HepG2 (cell line): ENCODE measurements around the gene GADD45B. TPM values are rescaled to one million over a fixed set of nuclear protein-coding genes. Genes with fewer than 3 reads are reported as not detected.

Source experiments
- ATAC-seq: fragments of 200-7000 bp; cut with Tn5 transposase; 3 replicates; pipeline ENCODE4 v1.9.1; 2020; ENCODE audit warnings: mild to moderate bottlenecking, moderate library complexity
- BruUV-seq: library from RNA; stranded (reverse); fragments of 400-500 nt; replicated peaks from 2 replicates; lab custom pipeline; 2021; lab: Mats Ljungman, UMichigan
- CTCF ChIA-PET: fragments of 300-600 bp; formaldehyde crosslinking; extraction: SDS; loops from one replicate; lab custom pipeline; 2021; ENCODE audit warnings: low total read pairs, inconsistent platforms, low intra/inter-chr PET ratio; lab: Yijun Ruan, JAX
- POLR2A ChIA-PET: fragments of 350-600 bp; sonication (Branson Sonifier 250); formaldehyde crosslinking; loops from one replicate; lab custom pipeline; 2020; ENCODE audit warnings: antibody characterized with exemption, inconsistent platforms; lab: Yijun Ruan, JAX
- DNase-seq: peaks from one replicate; pipeline ENCODE4 v3.0.0-alpha.2; 2015; ENCODE audit warnings: low spot score
- FAIRE-seq: peaks from 3 replicates; lab custom pipeline; 2011; peaks lifted over from hg19 to GRCh38; lab: Jason Lieb, UNC
- H2AFZ ChIP-seq: one replicate; pipeline ENCODE4 v1.6.1; 2011; ENCODE audit warnings: low read length, inconsistent platforms
- H3K27ac ChIP-seq: fragments of 300-600 bp; 3 replicates; pipeline ENCODE4 v1.8.0; 2011; ENCODE audit warnings: mixed run types, mild to moderate bottlenecking, mixed read lengths, low read length, inconsistent platforms; ENCODE audit not compliant: insufficient read depth; ENCODE audit errors: extremely low read length
- H3K27me3 ChIP-seq, 2 experiments: fragments of 200-600 bp in 1 of 2; 2 replicates in 1 of 2; 3 replicates in 1 of 2; pipeline versions ENCODE4 v1.6.0 to v1.8.0; 2011; ENCODE audit warnings: low read length in 2 of 2, mild to moderate bottlenecking in 2 of 2, moderate library complexity in 2 of 2, inconsistent platforms in 1 of 2; ENCODE audit not compliant: insufficient read depth in 2 of 2, control insufficient read depth in 1 of 2
- H3K36me3 ChIP-seq, 2 experiments: fragments of 200-600 bp in 1 of 2; replicated peaks in 1 of 2; 2 replicates in 1 of 2; 3 replicates in 1 of 2; pipeline versions ENCODE4 v1.5.1 to v1.8.0; 2011; ENCODE audit warnings: low read length in 2 of 2, inconsistent platforms in 1 of 2; ENCODE audit not compliant: insufficient read depth in 2 of 2, control insufficient read depth in 1 of 2
- H3K4me1 ChIP-seq: 2 replicates; pipeline ENCODE4 v1.5.1; 2012; ENCODE audit warnings: low read length, inconsistent platforms; ENCODE audit not compliant: insufficient read depth
- H3K4me2 ChIP-seq: 2 replicates; pipeline ENCODE4 v1.6.0; 2011; ENCODE audit warnings: low read depth, low read length, inconsistent platforms
- H3K4me3 ChIP-seq, 3 experiments: fragments of 200-600 bp in 1 of 3; sonication (generic), shearing (Covaris generic) in 1 of 3; replicated peaks in 1 of 3; 2 replicates each; pipeline ENCODE4 v1.5.1; 2011 to 2016; ENCODE audit warnings: low read length in 3 of 3, inconsistent platforms in 2 of 3, low read depth in 2 of 3, mild to moderate bottlenecking in 2 of 3, control low read depth in 1 of 3, mixed read lengths in 1 of 3; ENCODE audit not compliant: insufficient read depth in 1 of 3
- H3K79me2 ChIP-seq: one replicate; pipeline ENCODE4 v1.6.1; 2011; ENCODE audit warnings: low read length, inconsistent platforms; ENCODE audit not compliant: insufficient read depth
- H3K9ac ChIP-seq: 2 replicates; pipeline ENCODE4 v1.6.0; 2011; ENCODE audit warnings: mild to moderate bottlenecking, low read depth, low read length, inconsistent platforms; ENCODE audit not compliant: insufficient read depth
- H3K9me3 ChIP-seq: 2 replicates; pipeline ENCODE4 v1.5.1; 2012; ENCODE audit warnings: mild to moderate bottlenecking, low read length
- H4K20me1 ChIP-seq: 2 replicates; pipeline ENCODE4 v1.6.0; 2011; ENCODE audit warnings: inconsistent platforms, mild to moderate bottlenecking, low read length, moderate library complexity; ENCODE audit not compliant: insufficient read depth
- HNRNPK ChIP-seq: fragments of 200-400 bp; formaldehyde crosslinking; IDR thresholded peaks from 2 replicates; pipeline ENCODE4 v1.6.1; 2018; ENCODE audit warnings: low read length, low read depth, moderate library complexity, mild to moderate bottlenecking; ENCODE audit not compliant: poor library complexity, severe bottlenecking
- HOXA7 ChIP-seq: sonication (generic); formaldehyde crosslinking; IDR thresholded peaks from 2 replicates; pipeline ENCODE4 v1.8.1; 2022; ENCODE audit warnings: mild to moderate bottlenecking, missing genetic modification reagents, moderate library complexity
- LCORL ChIP-seq, 2 experiments: fragments of 450-650 bp in 1 of 2; sonication (generic) in 1 of 2; formaldehyde crosslinking in 1 of 2; IDR thresholded peaks; 2 replicates each; pipeline versions ENCODE4 v1.5.0 to v1.6.1; 2017 to 2020; ENCODE audit warnings: antibody characterized with exemption in 1 of 2, missing genetic modification reagents in 1 of 2
- POLR2A ChIP-seq, 2 experiments: IDR thresholded peaks; 2 replicates each; pipeline ENCODE4 v1.6.1; 2011; ENCODE audit warnings: low read depth in 2 of 2, low read length in 2 of 2, mild to moderate bottlenecking in 1 of 2, moderate library complexity in 1 of 2; ENCODE audit not compliant: insufficient read depth in 1 of 2
- TEF ChIP-seq: sonication (generic); formaldehyde crosslinking; IDR thresholded peaks from 2 replicates; pipeline ENCODE4 v1.5.0; 2020; ENCODE audit warnings: missing genetic modification reagents
- ZC3H4 ChIP-seq: sonication (generic); formaldehyde crosslinking; IDR thresholded peaks from 2 replicates; pipeline ENCODE4 v1.4.0; 2020; ENCODE audit warnings: missing genetic modification reagents, borderline replicate concordance
- ZNF547 ChIP-seq: sonication (generic); formaldehyde crosslinking; IDR thresholded peaks from 2 replicates; pipeline ENCODE4 v1.5.1; 2020; ENCODE audit warnings: mild to moderate bottlenecking, missing genetic modification reagents
- ZZZ3 ChIP-seq: sonication (generic); formaldehyde crosslinking; IDR thresholded peaks from 2 replicates; pipeline ENCODE4 v1.4.0; 2020; ENCODE audit warnings: missing genetic modification reagents, mild to moderate bottlenecking, borderline replicate concordance
- WGBS: methylation state at CpG from one replicate; pipeline ENCODE4 v1.1.6; 2017; ENCODE audit warnings: low lambda C conversion rate; 5-methylcytosine and 5-hydroxymethylcytosine counted together
- in situ Hi-C: cut with HindIII; loops from 2 replicates; pipeline ENCODE4 v1.10.0; 2017; ENCODE audit warnings: low pct_unique_long_range_greater_than_20kb; ENCODE audit not compliant: extremely low pct_ligation_motif_present
- intact Hi-C: fragments of 100-400 bp; cut with micrococcal nuclease; formaldehyde crosslinking; loops from one replicate; pipeline ENCODE4 v1.10.0; 2022; ENCODE audit not compliant: unreplicated experiment
- polyA plus RNA-seq, 8 experiments: library from polyadenylated mRNA; depleted of rRNA in 3 of 8; stranded (reverse) in 7 of 8; unstranded in 1 of 8; fragments of >200 nt; fragmentation: Illumina TruSeq in 4 of 8; extraction: Trizol in 4 of 8; gene quantifications; 2 replicates each; pipeline versions ENCODE4 v1.2.1 to v1.2.3, GENCODE V29; 2011 to 2016; ENCODE audit warnings: low read depth in 4 of 8, missing spikeins in 1 of 8, mixed read lengths in 1 of 8; ENCODE audit not compliant: insufficient read depth in 1 of 8
- total RNA-seq, 5 experiments: library from RNA; depleted of rRNA; stranded (reverse); fragments of >200 nt; fragmentation: Illumina TruSeq; extraction: Trizol; gene quantifications; 2 replicates each; pipeline ENCODE4 v1.2.3, GENCODE V29; 2016; ENCODE audit warnings: low read depth in 1 of 5
- TF ChIP-seq, protein P1 (sequence below): sonication (generic); formaldehyde crosslinking; IDR thresholded peaks from 2 replicates; pipeline ENCODE4 v1.4.0; 2020; ENCODE audit warnings: missing genetic modification reagents, borderline replicate concordance

GADD45B gene
- total and polyA plus RNA-seq, 2 of the 13 experiments (the other 11 are each of a cell fraction or from before 2014, with no cell fraction given) = 4.6 to 34.1 TPM

- intact Hi-C loops = loop anchor here (5.0 kb wide), 2 partner anchors 50 to 65 kb away; no protein-coding TSS in a partner anchor
- no peaks in the 10 kb centered on the region; a peak in 2 of 5 replicates for H3K27me3 ChIP-seq
- peak overlapping the region; percentile 92 to 100 (median 98) for H3K4me3 ChIP-seq
- H3K9me3 ChIP-seq = no peaks in the 10 kb centered on the region
- no peak overlapping the region for H2AFZ ChIP-seq
- ChIA-PET POLR2A (interaction anchor here (0.8 to 5.9 kb wide), 16 partner anchors 13 to 389 kb away, joined by 3 to 199 read pairs (median 16); partner anchors contain the start of gene ZNF556), CTCF (no interaction called here)
- no peak for FAIRE-seq
- in situ Hi-C loops = loop anchor here (5.0 kb wide), 2 partner anchors 65 to 135 kb away; no protein-coding TSS in a partner anchor
- H3K4me1 ChIP-seq = peaks cover 33% of the 10 kb centered on the region
- H3K4me2 ChIP-seq = peak overlapping the region; percentile 81; the same call in 1 of the 2 replicates
- ATAC-seq = no peak
- BruUV-seq = no TSS peak
- WGBS = 86% methylated on average over 16 of the region's 21 CpGs
- peaks cover 14% of the 10 kb centered on the region for H3K79me2 ChIP-seq
- H4K20me1 ChIP-seq = peaks cover 28% of the 10 kb centered on the region; the same call in 1 of the 2 replicates
- DNase-seq = no peak
- H3K27ac ChIP-seq = no peak overlapping the region
- TF ChIP-seq HNRNPK (no peak), HOXA7 (CRISPR knock-in tag) (no peak), POLR2A (IDR thresholded peaks at IDR 0.05; ENCODE audit: insufficient read depth in 1 of 2, low read depth in 2 of 2, low read length in 2 of 2) (0 out of 4 replicates have a peak, but pooled peaks of 1 of the 2 experiments have one; percentile 21), ZC3H4 (no peak), TEF (CRISPR knock-in tag) (no peak), ZNF547 (CRISPR knock-in tag) (no peak), ZZZ3 (CRISPR knock-in tag) (no peak), LCORL (IDR thresholded peaks at IDR 0.05) (no peak), LCORL (CRISPR knock-in tag; IDR thresholded peaks at IDR 0.05) (no peak)
- TF ChIP-seq, protein P1, sequence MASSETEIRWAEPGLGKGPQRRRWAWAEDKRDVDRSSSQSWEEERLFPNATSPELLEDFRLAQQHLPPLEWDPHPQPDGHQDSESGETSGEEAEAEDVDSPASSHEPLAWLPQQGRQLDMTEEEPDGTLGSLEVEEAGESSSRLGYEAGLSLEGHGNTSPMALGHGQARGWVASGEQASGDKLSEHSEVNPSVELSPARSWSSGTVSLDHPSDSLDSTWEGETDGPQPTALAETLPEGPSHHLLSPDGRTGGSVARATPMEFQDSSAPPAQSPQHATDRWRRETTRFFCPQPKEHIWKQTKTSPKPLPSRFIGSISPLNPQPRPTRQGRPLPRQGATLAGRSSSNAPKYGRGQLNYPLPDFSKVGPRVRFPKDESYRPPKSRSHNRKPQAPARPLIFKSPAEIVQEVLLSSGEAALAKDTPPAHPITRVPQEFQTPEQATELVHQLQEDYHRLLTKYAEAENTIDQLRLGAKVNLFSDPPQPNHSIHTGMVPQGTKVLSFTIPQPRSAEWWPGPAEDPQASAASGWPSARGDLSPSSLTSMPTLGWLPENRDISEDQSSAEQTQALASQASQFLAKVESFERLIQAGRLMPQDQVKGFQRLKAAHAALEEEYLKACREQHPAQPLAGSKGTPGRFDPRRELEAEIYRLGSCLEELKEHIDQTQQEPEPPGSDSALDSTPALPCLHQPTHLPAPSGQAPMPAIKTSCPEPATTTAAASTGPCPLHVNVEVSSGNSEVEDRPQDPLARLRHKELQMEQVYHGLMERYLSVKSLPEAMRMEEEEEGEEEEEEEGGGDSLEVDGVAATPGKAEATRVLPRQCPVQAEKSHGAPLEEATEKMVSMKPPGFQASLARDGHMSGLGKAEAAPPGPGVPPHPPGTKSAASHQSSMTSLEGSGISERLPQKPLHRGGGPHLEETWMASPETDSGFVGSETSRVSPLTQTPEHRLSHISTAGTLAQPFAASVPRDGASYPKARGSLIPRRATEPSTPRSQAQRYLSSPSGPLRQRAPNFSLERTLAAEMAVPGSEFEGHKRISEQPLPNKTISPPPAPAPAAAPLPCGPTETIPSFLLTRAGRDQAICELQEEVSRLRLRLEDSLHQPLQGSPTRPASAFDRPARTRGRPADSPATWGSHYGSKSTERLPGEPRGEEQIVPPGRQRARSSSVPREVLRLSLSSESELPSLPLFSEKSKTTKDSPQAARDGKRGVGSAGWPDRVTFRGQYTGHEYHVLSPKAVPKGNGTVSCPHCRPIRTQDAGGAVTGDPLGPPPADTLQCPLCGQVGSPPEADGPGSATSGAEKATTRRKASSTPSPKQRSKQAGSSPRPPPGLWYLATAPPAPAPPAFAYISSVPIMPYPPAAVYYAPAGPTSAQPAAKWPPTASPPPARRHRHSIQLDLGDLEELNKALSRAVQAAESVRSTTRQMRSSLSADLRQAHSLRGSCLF (CRISPR knock-in tag) = no peak
- H3K9ac ChIP-seq = peak overlapping the region; percentile 91; the same call in 1 of the 2 replicates
- no peaks in the 10 kb centered on the region; a peak in 1 of 5 replicates for H3K36me3 ChIP-seq
Observed at GRCh38 chr19:2477732-2478191, 1.8 kb downstream of the GADD45B start.
